Right lobe of liver (tissue), 4 donors: ENCODE data around the gene DENND4A.

Experiments used
- CTCF ChIP-seq, 4 donors: fragments of 200-600 bp in 3 of 4; fragments of 450-650 bp in 1 of 4; IDR thresholded peaks; one replicate each; pipeline versions ENCODE4 v1.5.1 to v1.8.0; 2016 to 2022; ENCODE audit warnings: antibody characterized with exemption in 4 of 4, mild to moderate bottlenecking in 2 of 4
- POLR2A ChIP-seq: fragments of 450-650 bp; IDR thresholded peaks from one replicate; pipeline ENCODE4 v1.6.1; 2017; ENCODE audit warnings: antibody characterized with exemption, mild to moderate bottlenecking
- donor health status: DM: no; HTN: no; CAD: no.
- donor health status: DM: no; HTN: no; CAD: no.
- donor health status: DM: no; HTN: yes; CAD: no.

GRCh38 chr15:65835447-65835846, 43.4 kb upstream of the DENND4A start:
- TF ChIP-seq CTCF (IDR thresholded peaks at IDR 0.05) = no peak
- TF ChIP-seq POLR2A = no peak
